Endothelial cell of umbilical vein (primary cell): ENCODE data around the gene SLC9A2. TPM values are rescaled to one million over a fixed set of nuclear protein-coding genes. Genes with fewer than 3 reads are reported as not detected.

ENCODE experiments used
- BruUV-seq: library from RNA; stranded (reverse); fragments of 400-500 nt; replicated peaks from 2 replicates; lab custom pipeline; 2021; lab: Mats Ljungman, UMichigan
- CTCF ChIA-PET: fragments of 300-600, 350-600 bp; sonication (Branson Sonifier 250); formaldehyde crosslinking; loops from one replicate; lab custom pipeline; 2021; ENCODE audit warnings: antibody characterized with exemption, inconsistent platforms; lab: Charles Lee
- POLR2A ChIA-PET: fragments of 300-600, 350-600 bp; sonication (Branson Sonifier 250); formaldehyde crosslinking; loops from one replicate; lab custom pipeline; 2021; ENCODE audit warnings: antibody characterized with exemption, inconsistent platforms; lab: Charles Lee
- DNase-seq: peaks from one replicate; pipeline ENCODE4 v3.0.0-alpha.2; 2011; ENCODE audit warnings: low read depth, low spot score
- FAIRE-seq: peaks from 2 replicates; lab custom pipeline; 2011; peaks lifted over from hg19 to GRCh38; lab: Jason Lieb, UNC
- H2AFZ ChIP-seq: 2 replicates; pipeline ENCODE4 v1.6.0; 2012; ENCODE audit warnings: low read depth, low read length, control low read depth, inconsistent platforms
- H3K27ac ChIP-seq: 2 replicates; pipeline ENCODE4 v1.5.1; 2011; ENCODE audit warnings: low read depth, mild to moderate bottlenecking, control low read depth, low read length, moderate library complexity; ENCODE audit not compliant: insufficient read depth
- H3K27me3 ChIP-seq, 2 experiments: 2 replicates each; pipeline versions ENCODE4 v1.6.0 to v1.6.1; 2011; ENCODE audit warnings: low read length in 2 of 2, mixed read lengths in 1 of 2; ENCODE audit not compliant: control insufficient read depth in 2 of 2, insufficient read depth in 2 of 2
- H3K36me3 ChIP-seq, 2 experiments: 2 replicates in 1 of 2; 3 replicates in 1 of 2; pipeline ENCODE4 v1.5.1; 2011; ENCODE audit warnings: low read length in 2 of 2, mild to moderate bottlenecking in 1 of 2, moderate library complexity in 1 of 2; ENCODE audit not compliant: control insufficient read depth in 2 of 2, insufficient read depth in 2 of 2; ENCODE audit errors: extremely low read depth in 1 of 2
- H3K4me1 ChIP-seq: 3 replicates; pipeline ENCODE4 v1.5.1; 2011; ENCODE audit warnings: mild to moderate bottlenecking, low read length; ENCODE audit not compliant: control insufficient read depth, insufficient read depth; ENCODE audit errors: extremely low read depth
- H3K4me2 ChIP-seq: 2 replicates; pipeline ENCODE4 v1.6.1; 2011; ENCODE audit warnings: low read length, control low read depth, mixed read lengths; ENCODE audit not compliant: insufficient read depth
- H3K4me3 ChIP-seq, 3 experiments: fragments of 200-600 bp in 1 of 3; sonication (generic), shearing (Covaris generic) in 1 of 3; replicated peaks in 1 of 3; 2 replicates each; pipeline ENCODE4 v1.5.1; 2011 to 2016; ENCODE audit warnings: control low read depth in 3 of 3, low read length in 3 of 3, mild to moderate bottlenecking in 2 of 3, inconsistent platforms in 1 of 3, low read depth in 1 of 3, moderate library complexity in 1 of 3; ENCODE audit not compliant: insufficient read depth in 1 of 3
- H3K79me2 ChIP-seq: 2 replicates; pipeline ENCODE4 v1.6.0; 2012; ENCODE audit warnings: low read length, inconsistent platforms; ENCODE audit not compliant: control insufficient read depth, insufficient read depth
- H3K9ac ChIP-seq: replicated peaks from 2 replicates; pipeline ENCODE3; 2011; ENCODE audit warnings: low read length, control low read depth; ENCODE audit not compliant: insufficient read depth; ENCODE audit errors: extremely low read depth
- H3K9me1 ChIP-seq: replicated peaks from 3 replicates; pipeline ENCODE4 v1.6.0; 2011; ENCODE audit warnings: mild to moderate bottlenecking, low read length; ENCODE audit not compliant: control insufficient read depth, insufficient read depth; ENCODE audit errors: extremely low read depth
- H3K9me3 ChIP-seq: replicated peaks from 2 replicates; pipeline ENCODE4 v1.5.1; 2012; ENCODE audit warnings: low read length, inconsistent platforms; ENCODE audit not compliant: control insufficient read depth, insufficient read depth
- H4K20me1 ChIP-seq: replicated peaks from 2 replicates; pipeline ENCODE3; 2011; ENCODE audit warnings: mild to moderate bottlenecking, low read length; ENCODE audit not compliant: control insufficient read depth, insufficient read depth; ENCODE audit errors: extremely low read depth
- CTCF ChIP-seq, 2 donors: IDR thresholded peaks; 1 replicate in 1 of 2; 2 replicates in 1 of 2; pipeline ENCODE4 v1.5.1; 2011; ENCODE audit warnings: low read length in 2 of 2, mild to moderate bottlenecking in 2 of 2, moderate library complexity in 2 of 2, control low read depth in 1 of 2, inconsistent platforms in 1 of 2, low read depth in 1 of 2; ENCODE audit not compliant: insufficient read depth in 1 of 2; ENCODE audit errors: extremely low read depth in 1 of 2
- EZH2 ChIP-seq: IDR thresholded peaks from 2 replicates; pipeline ENCODE4 v1.6.1; 2012; ENCODE audit warnings: borderline replicate concordance, low read depth, mild to moderate bottlenecking, moderate library complexity, low read length, inconsistent platforms; ENCODE audit not compliant: severe bottlenecking
- FOS ChIP-seq: IDR thresholded peaks from 2 replicates; pipeline ENCODE4 v1.6.1; 2011; ENCODE audit warnings: mild to moderate bottlenecking, low read length, moderate library complexity, borderline replicate concordance; ENCODE audit not compliant: insufficient read depth
- GATA2 ChIP-seq: IDR thresholded peaks from 2 replicates; pipeline ENCODE4 v1.7.0; 2011; ENCODE audit warnings: low read depth, mild to moderate bottlenecking, moderate library complexity, mixed read lengths, low read length; ENCODE audit not compliant: insufficient read length, insufficient read depth
- JUN ChIP-seq: IDR thresholded peaks from 2 replicates; pipeline ENCODE4 v1.6.1; 2011; ENCODE audit warnings: borderline replicate concordance, low read depth; ENCODE audit not compliant: insufficient read length, insufficient read depth
- MAX ChIP-seq: IDR thresholded peaks from 2 replicates; pipeline ENCODE4 v1.6.1; 2011; ENCODE audit not compliant: insufficient read depth, insufficient read length
- MYC ChIP-seq: IDR thresholded peaks from one replicate; pipeline ENCODE4 v1.6.1; 2011; ENCODE audit warnings: mild to moderate bottlenecking, low read depth, low read length
- POLR2A ChIP-seq: IDR thresholded peaks from 2 replicates; pipeline ENCODE4 v1.6.1; 2012; ENCODE audit warnings: low read depth, mild to moderate bottlenecking, control low read depth, low read length
- POLR2AphosphoS5 ChIP-seq: IDR thresholded peaks from 2 replicates; pipeline ENCODE4 v1.6.1; 2012; ENCODE audit warnings: low read depth, mild to moderate bottlenecking, control low read depth, low read length, moderate library complexity; ENCODE audit not compliant: insufficient read depth
- dilution Hi-C: fragments of 300-500 bp; cut with MboI; formaldehyde crosslinking; loops from one replicate; pipeline ENCODE4 v1.15.0; 2019; ENCODE audit warnings: low sequenced_read_pairs; ENCODE audit not compliant: extremely low pct_ligation_motif_present
- intact Hi-C: fragments of 100-400 bp; cut with micrococcal nuclease; formaldehyde crosslinking; loops from one replicate; pipeline ENCODE4 v1.10.0; 2022
- polyA plus RNA-seq, 4 experiments: library from polyadenylated mRNA; depleted of rRNA in 3 of 4; stranded (reverse) in 3 of 4; unstranded in 1 of 4; fragments of >200 nt; gene quantifications; 2 replicates each; pipeline versions ENCODE4 v1.2.1 to v1.2.3, GENCODE V29; 2011 to 2012; ENCODE audit warnings: missing spikeins in 1 of 4
- total RNA-seq: library from RNA; stranded (reverse); gene quantifications from 2 replicates; pipeline ENCODE4 v1.2.3, GENCODE V29; 2021

Gene SLC9A2
- total and polyA plus RNA-seq, 2 donors (not counting 3 experiments of a cell fraction or from before 2014, with no cell fraction given) = 0.03 TPM; not detected in 1

GRCh38 chr2:102635317-102635716, 16.0 kb downstream of the SLC9A2 start:
- no peak overlapping the region for H3K9ac ChIP-seq
- POLR2A ChIA-PET = no interaction called here

More at GRCh38 chr2:102635317-102635716, 16.0 kb downstream of the SLC9A2 start:
- Histone ChIP-seq H4K20me1 (no peaks in the 10 kb centered on the region), H2AFZ (no peak overlapping the region), H3K4me2 (no peak overlapping the region), H3K9me1 (no peaks in the 10 kb centered on the region), H3K27me3 (peaks cover 2 to 7% of the 10 kb centered on the region in 2 experiments), H3K4me1 (no peaks in the 10 kb centered on the region), H3K4me3 (no peak overlapping the region), H3K27ac (no peak overlapping the region), H3K9me3 (no peaks in the 10 kb centered on the region), H3K36me3 (no peaks in the 10 kb centered on the region), H3K79me2 (no peaks in the 10 kb centered on the region)
- dilution Hi-C loops (no loop called here), intact Hi-C loops (no loop called here)
- CTCF ChIA-PET = no interaction called here
- FAIRE-seq (no peak), DNase-seq (no peak)
- BruUV-seq = no TSS peak
- TF ChIP-seq GATA2 (no peak), JUN (no peak), MYC (no peak), POLR2AphosphoS5 (no peak), FOS (no peak), CTCF (IDR thresholded peaks at IDR 0.05; ENCODE audit: extremely low read depth in 1 of 2, insufficient read depth in 1 of 2, low read depth in 1 of 2, low read length in 2 of 2) (no peak), EZH2 (no peak), POLR2A (no peak), MAX (no peak)
